ENCODE results near the gene LCN2.
A peak's percentile ranks its signal among the peaks of the same experiment; 100 is the strongest.
"Not testable (repeated sequence)": the region's sequence is repeated elsewhere in the genome, so short reads cannot be mapped to it uniquely, and the experiment has no call there.

The LCN2 gene

DNA sequence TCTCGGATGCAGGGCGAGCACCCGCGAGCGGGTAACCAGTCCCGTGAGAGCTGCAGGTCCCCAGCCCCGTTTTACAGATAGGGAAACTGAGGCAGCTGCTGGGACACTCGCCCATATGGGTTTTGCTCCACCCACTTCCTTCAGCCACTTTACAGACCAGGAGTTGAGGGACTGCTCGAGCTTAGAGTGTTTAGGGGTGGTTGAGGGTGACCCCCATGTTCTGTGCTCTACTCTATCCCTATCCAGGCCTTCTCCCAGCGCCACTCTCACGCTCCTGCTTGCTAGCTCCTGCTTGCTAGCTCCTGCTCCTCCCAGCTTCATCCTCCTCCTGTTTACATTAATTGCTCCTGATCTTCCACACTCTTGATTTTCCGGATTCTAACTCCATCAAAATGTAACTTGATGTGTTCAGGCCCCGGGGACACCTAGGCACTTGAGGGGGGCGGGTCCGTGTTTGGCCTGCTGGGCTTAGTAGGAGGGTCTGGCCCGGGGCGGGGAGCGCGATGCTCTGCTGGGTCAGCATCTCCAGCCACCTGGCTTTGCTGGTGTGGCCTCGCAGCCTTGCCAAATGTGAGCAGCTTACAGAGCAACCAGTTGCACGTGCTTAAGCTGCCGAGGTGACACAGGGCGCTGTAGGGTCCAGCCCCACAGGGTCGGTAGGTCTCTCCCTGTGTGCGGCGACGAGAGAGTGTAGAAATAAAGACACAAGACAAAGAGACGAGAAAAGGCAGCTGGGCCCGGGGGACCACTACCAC lies 20.2 kb upstream of the LCN2 start:
- POLR2A ChIA-PET, result interaction anchor here (2.0 kb wide), 1 partner anchor 11 kb away, joined by 6 read pairs; no protein-coding TSS in a partner anchor
- CTCF ChIA-PET, result interaction anchor here (0.9 to 1.6 kb wide), 7 partner anchors 8 to 186 kb away, joined by 3 to 6 read pairs (median 4); no protein-coding TSS in a partner anchor
- 76% methylated on average over 20 of the region's 29 CpGs for WGBS (ENCODE audit: insufficient coverage)
- H3K4me1 ChIP-seq (ENCODE audit: control extremely low read depth in 1 of 4, control insufficient read depth in 4 of 4, insufficient read depth in 4 of 4, low read length in 3 of 4), result peaks cover 0 to 31% (median 27%) of the 10 kb centered on the region in 4 experiments
- peak overlapping the region; percentile 83 to 96 (median 86) for H3K4me3 ChIP-seq (ENCODE audit: control insufficient read depth in 1 of 7, extremely low read depth in 1 of 7, insufficient read depth in 4 of 7, low read depth in 2 of 7, low read length in 6 of 7)
- H3K27ac ChIP-seq (ENCODE audit: insufficient read depth in 1 of 2, low read depth in 1 of 2, low read length in 2 of 2, poor library complexity in 1 of 2, severe bottlenecking in 2 of 2), result peak overlapping the region in 1 of 2 experiments; percentile 92
- H3K36me3 ChIP-seq (ENCODE audit: control insufficient read depth in 4 of 4, insufficient read depth in 4 of 4, low read length in 3 of 4), result peaks cover 0 to 15% (median under 1%) of the 10 kb centered on the region in 4 experiments
- no peaks in the 10 kb centered on the region for H3K9me3 ChIP-seq (ENCODE audit: control extremely low read depth in 1 of 5, control insufficient read depth in 4 of 5, insufficient read depth in 2 of 5, low read depth in 1 of 5, low read length in 4 of 5)
- no peak for DNase-seq
- H3K27me3 ChIP-seq (replicated peaks in 2 of 5; ENCODE audit: control insufficient read depth in 4 of 5, insufficient read depth in 5 of 5, low read length in 4 of 5), result no peaks in the 10 kb centered on the region

DNA sequence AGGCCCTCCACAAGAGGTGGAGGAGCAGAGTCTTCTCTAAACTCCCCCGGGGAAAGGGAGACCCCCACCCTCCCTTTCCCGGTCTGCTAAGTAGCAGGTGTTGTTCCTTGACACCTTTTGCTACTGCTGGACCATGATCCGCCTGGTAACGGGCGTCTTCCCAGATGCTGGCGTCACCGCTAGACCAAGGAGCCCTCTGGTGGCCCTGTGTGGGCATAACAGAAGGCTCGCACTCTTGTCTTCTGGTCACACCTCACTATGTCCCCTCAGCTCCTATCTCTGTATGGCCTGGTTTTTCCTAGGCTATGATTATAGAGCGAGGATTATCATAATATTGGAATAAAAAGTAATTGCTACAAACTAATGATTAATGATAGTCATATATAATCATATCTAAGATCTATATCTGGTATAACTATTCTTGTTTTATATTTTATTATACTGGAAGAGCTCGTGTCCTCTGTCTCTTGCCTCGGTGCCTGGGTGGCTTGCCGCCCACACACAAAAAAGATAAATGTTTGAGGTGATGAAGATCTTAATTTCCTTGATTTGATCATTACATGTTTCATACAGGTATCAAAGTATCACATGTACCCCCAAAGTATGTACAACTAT lies 19.2 kb upstream of the LCN2 start:
- H3K9me3 ChIP-seq (ENCODE audit: control extremely low read depth in 1 of 5, control insufficient read depth in 4 of 5, insufficient read depth in 2 of 5, low read depth in 1 of 5, low read length in 4 of 5); H3K4me3 ChIP-seq (ENCODE audit: control insufficient read depth in 1 of 7, extremely low read depth in 1 of 7, insufficient read depth in 4 of 7, low read depth in 2 of 7, low read length in 6 of 7); H3K27ac ChIP-seq (ENCODE audit: insufficient read depth in 1 of 2, low read depth in 1 of 2, low read length in 2 of 2, poor library complexity in 1 of 2, severe bottlenecking in 2 of 2); DNase-seq; H3K27me3 ChIP-seq (replicated peaks in 2 of 5; ENCODE audit: control insufficient read depth in 4 of 5, insufficient read depth in 5 of 5, low read length in 4 of 5); H3K36me3 ChIP-seq (ENCODE audit: control insufficient read depth in 4 of 4, insufficient read depth in 4 of 4, low read length in 3 of 4); POLR2A ChIA-PET: not testable (repeated sequence)
- CTCF ChIA-PET, result interaction anchor here (1.4 kb wide), 1 partner anchor 13 kb away, joined by 4 read pairs; no protein-coding TSS in a partner anchor
- 40% methylated on average over 1 of the region's 12 CpGs for WGBS (ENCODE audit: insufficient coverage)
- peaks cover 0 to 29% (median 26%) of the 10 kb centered on the region in 4 experiments for H3K4me1 ChIP-seq (ENCODE audit: control extremely low read depth in 1 of 4, control insufficient read depth in 4 of 4, insufficient read depth in 4 of 4, low read length in 3 of 4)

DNA sequence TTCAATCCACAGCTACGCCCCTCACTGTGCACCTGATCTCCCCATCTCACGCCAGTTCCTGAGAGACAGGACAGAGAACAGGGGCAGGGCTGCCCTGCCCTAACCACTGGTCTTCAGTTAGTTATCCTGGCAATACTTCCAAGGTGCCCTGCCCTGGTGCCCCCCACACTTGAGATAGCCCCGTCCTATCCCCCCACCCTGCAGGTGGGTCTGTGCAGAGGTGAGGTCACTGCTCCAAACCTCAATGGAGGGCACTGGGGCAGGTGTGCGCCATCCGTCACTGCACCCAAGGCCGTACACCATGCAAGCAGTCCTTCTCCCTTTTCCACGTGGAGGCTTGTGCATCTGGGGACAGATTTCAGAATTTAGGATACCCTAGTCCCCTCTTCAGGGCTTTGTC lies 18.6 kb upstream of the LCN2 start:
- CTCF ChIA-PET; H3K27me3 ChIP-seq (replicated peaks in 2 of 5; ENCODE audit: control insufficient read depth in 4 of 5, insufficient read depth in 5 of 5, low read length in 4 of 5); POLR2A ChIA-PET; H3K9me3 ChIP-seq (ENCODE audit: control extremely low read depth in 1 of 5, control insufficient read depth in 4 of 5, insufficient read depth in 2 of 5, low read depth in 1 of 5, low read length in 4 of 5); H3K36me3 ChIP-seq (ENCODE audit: control insufficient read depth in 4 of 4, insufficient read depth in 4 of 4, low read length in 3 of 4); DNase-seq; H3K27ac ChIP-seq (ENCODE audit: insufficient read depth in 1 of 2, low read depth in 1 of 2, low read length in 2 of 2, poor library complexity in 1 of 2, severe bottlenecking in 2 of 2); H3K4me3 ChIP-seq (ENCODE audit: control insufficient read depth in 1 of 7, extremely low read depth in 1 of 7, insufficient read depth in 4 of 7, low read depth in 2 of 7, low read length in 6 of 7): not testable (repeated sequence)
- H3K4me1 ChIP-seq (ENCODE audit: control extremely low read depth in 1 of 4, control insufficient read depth in 4 of 4, insufficient read depth in 4 of 4, low read length in 3 of 4), result peaks cover 0 to 26% (median 25%) of the 10 kb centered on the region in 4 experiments
- WGBS (ENCODE audit: insufficient coverage), result 61% methylated on average over 3 of the region's 7 CpGs

DNA sequence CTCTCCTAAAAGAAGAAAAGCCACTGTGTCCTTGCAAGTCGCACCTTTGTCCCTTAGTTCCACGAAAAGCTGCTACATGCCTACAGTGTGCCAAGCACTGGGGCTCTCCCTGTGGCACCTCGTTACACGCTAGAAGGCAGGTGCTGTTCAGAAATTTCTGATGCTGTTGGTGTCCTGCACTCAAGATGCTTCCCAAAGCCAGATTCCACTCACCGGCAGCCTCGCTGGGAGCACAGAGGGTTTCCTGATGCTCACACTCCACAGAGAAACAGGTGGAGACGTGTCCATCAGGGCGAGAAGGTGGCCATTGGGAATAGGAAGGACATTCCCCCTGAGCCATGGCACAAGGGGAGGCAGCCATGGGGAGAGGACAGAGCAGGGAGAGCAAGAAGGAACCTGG lies 17.9 kb upstream of the LCN2 start:
- peaks cover 0 to 20% (median 19%) of the 10 kb centered on the region in 4 experiments for H3K4me1 ChIP-seq (ENCODE audit: control extremely low read depth in 1 of 4, control insufficient read depth in 4 of 4, insufficient read depth in 4 of 4, low read length in 3 of 4)
- WGBS (ENCODE audit: insufficient coverage), result 98% methylated on average over 6 of the region's 8 CpGs
- CTCF ChIA-PET, result interaction anchor here (1.1 to 1.2 kb wide), 2 partner anchors 27 to 28 kb away, joined by 4 read pairs; no protein-coding TSS in a partner anchor
- H3K9me3 ChIP-seq (ENCODE audit: control extremely low read depth in 1 of 5, control insufficient read depth in 4 of 5, insufficient read depth in 2 of 5, low read depth in 1 of 5, low read length in 4 of 5); H3K36me3 ChIP-seq (ENCODE audit: control insufficient read depth in 4 of 4, insufficient read depth in 4 of 4, low read length in 3 of 4); POLR2A ChIA-PET; H3K27me3 ChIP-seq (replicated peaks in 2 of 5; ENCODE audit: control insufficient read depth in 4 of 5, insufficient read depth in 5 of 5, low read length in 4 of 5); DNase-seq; H3K4me3 ChIP-seq (ENCODE audit: control insufficient read depth in 1 of 7, extremely low read depth in 1 of 7, insufficient read depth in 4 of 7, low read depth in 2 of 7, low read length in 6 of 7); H3K27ac ChIP-seq (ENCODE audit: insufficient read depth in 1 of 2, low read depth in 1 of 2, low read length in 2 of 2, poor library complexity in 1 of 2, severe bottlenecking in 2 of 2): not testable (repeated sequence)

DNA sequence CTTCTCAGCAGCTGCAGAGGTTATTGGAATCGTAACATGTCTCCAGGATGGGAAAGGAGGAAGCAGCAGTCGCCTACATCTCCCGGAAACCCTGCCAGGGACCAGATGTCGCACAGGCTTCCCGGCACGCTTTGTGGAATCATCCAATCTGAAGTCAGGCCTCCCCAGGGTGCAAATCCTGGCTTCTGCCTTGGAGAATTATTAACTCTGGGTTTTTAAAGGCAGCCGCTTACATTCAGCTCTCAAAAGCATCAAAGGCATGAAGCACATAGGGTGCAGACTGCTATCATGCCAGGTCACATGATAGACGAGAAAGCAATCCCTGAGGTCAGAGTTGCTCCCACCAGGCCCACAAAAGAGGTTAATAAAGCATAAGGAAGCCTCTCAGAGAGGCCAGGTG lies 17.1 kb upstream of the LCN2 start:
- CTCF ChIA-PET, result interaction anchor here (1.1 to 1.2 kb wide), 2 partner anchors 26 to 27 kb away, joined by 4 read pairs; no protein-coding TSS in a partner anchor
- POLR2A ChIA-PET; H3K4me3 ChIP-seq (ENCODE audit: control insufficient read depth in 1 of 7, extremely low read depth in 1 of 7, insufficient read depth in 4 of 7, low read depth in 2 of 7, low read length in 6 of 7); H3K27me3 ChIP-seq (replicated peaks in 2 of 5; ENCODE audit: control insufficient read depth in 4 of 5, insufficient read depth in 5 of 5, low read length in 4 of 5); H3K9me3 ChIP-seq (ENCODE audit: control extremely low read depth in 1 of 5, control insufficient read depth in 4 of 5, insufficient read depth in 2 of 5, low read depth in 1 of 5, low read length in 4 of 5); H3K27ac ChIP-seq (ENCODE audit: insufficient read depth in 1 of 2, low read depth in 1 of 2, low read length in 2 of 2, poor library complexity in 1 of 2, severe bottlenecking in 2 of 2); H3K36me3 ChIP-seq (ENCODE audit: control insufficient read depth in 4 of 4, insufficient read depth in 4 of 4, low read length in 3 of 4); DNase-seq: not testable (repeated sequence)
- H3K4me1 ChIP-seq (ENCODE audit: control extremely low read depth in 1 of 4, control insufficient read depth in 4 of 4, insufficient read depth in 4 of 4, low read length in 3 of 4), result peaks cover 0 to 15% (median 13%) of the 10 kb centered on the region in 4 experiments
- WGBS (ENCODE audit: insufficient coverage), result 72% methylated on average over 7 of the region's 8 CpGs

DNA sequence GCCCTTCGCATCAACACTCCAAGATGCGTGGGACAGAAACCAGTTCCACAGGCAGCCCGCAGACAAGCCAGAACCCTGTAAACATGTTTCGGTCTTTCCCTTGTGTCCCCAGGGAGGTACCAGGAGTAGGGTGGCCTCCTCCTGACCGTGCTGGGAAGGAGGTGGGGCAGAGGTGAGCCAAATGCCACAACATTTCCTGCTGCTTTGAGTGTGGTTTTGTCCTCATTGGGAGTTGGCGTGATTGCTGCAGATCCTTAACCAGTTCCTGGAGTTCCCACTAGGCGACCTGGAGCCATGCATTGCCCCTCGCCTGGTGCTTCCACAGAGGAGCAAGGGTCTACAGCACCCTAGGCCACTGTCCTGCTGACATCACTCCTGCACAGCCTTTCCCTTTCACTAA lies 13.7 kb upstream of the LCN2 start:
- H3K36me3 ChIP-seq (ENCODE audit: control insufficient read depth in 4 of 4, insufficient read depth in 4 of 4, low read length in 3 of 4); POLR2A ChIA-PET; DNase-seq; H3K27me3 ChIP-seq (replicated peaks in 2 of 5; ENCODE audit: control insufficient read depth in 4 of 5, insufficient read depth in 5 of 5, low read length in 4 of 5); H3K27ac ChIP-seq (ENCODE audit: insufficient read depth in 1 of 2, low read depth in 1 of 2, low read length in 2 of 2, poor library complexity in 1 of 2, severe bottlenecking in 2 of 2); H3K4me3 ChIP-seq (ENCODE audit: control insufficient read depth in 1 of 7, extremely low read depth in 1 of 7, insufficient read depth in 4 of 7, low read depth in 2 of 7, low read length in 6 of 7); H3K9me3 ChIP-seq (ENCODE audit: control extremely low read depth in 1 of 5, control insufficient read depth in 4 of 5, insufficient read depth in 2 of 5, low read depth in 1 of 5, low read length in 4 of 5); H3K4me1 ChIP-seq (ENCODE audit: control extremely low read depth in 1 of 4, control insufficient read depth in 4 of 4, insufficient read depth in 4 of 4, low read length in 3 of 4): not testable (repeated sequence)
- WGBS (ENCODE audit: insufficient coverage), result 62% methylated on average over 7 of the region's 8 CpGs
- CTCF ChIA-PET, result interaction anchor here (1.7 kb wide), 1 partner anchor 10 kb away, joined by 6 read pairs; no protein-coding TSS in a partner anchor

All from common myeloid progenitor, CD34-positive (primary cell).